Activated CD8-positive, alpha-beta T cell treated with anti-CD3 and anti-CD28 coated beads for 36 hours (primary cell): Measurements from ENCODE around the gene LTB. TPM values are rescaled to one million over a fixed set of nuclear protein-coding genes. Genes with fewer than 3 reads are reported as not detected.

Experiments used
- ATAC-seq: fragments of 200-7000 bp; cut with Tn5 transposase; one replicate; pipeline ENCODE4 v1.10.0; 2021; ENCODE audit warnings: mild to moderate bottlenecking, moderate library complexity
- CTCF ChIA-PET: fragments of 350-600 bp; sonication (Branson Sonifier 250); formaldehyde crosslinking; loops from one replicate; lab custom pipeline; 2021; ENCODE audit warnings: antibody characterized with exemption; lab: Charles Lee
- POLR2A ChIA-PET: fragments of 350-600 bp; sonication (Branson Sonifier 250); formaldehyde crosslinking; loops from one replicate; lab custom pipeline; 2021; ENCODE audit warnings: antibody characterized with exemption; lab: Charles Lee
- DNase-seq: peaks from one replicate; pipeline ENCODE4 v3.0.0-alpha.2; 2020
- H3K27ac Mint-ChIP-seq: one replicate; pipeline ENCODE4 v1.8.0; 2021; ENCODE audit warnings: mild to moderate bottlenecking, mixed read lengths
- H3K27me3 Mint-ChIP-seq: one replicate; pipeline ENCODE4 v1.8.0; 2021; ENCODE audit warnings: mixed read lengths
- H3K36me3 Mint-ChIP-seq: one replicate; pipeline ENCODE4 v1.8.0; 2021; ENCODE audit warnings: low read depth, mixed read lengths
- H3K4me1 Mint-ChIP-seq: one replicate; pipeline ENCODE4 v1.8.0; 2021; ENCODE audit warnings: low read depth, mixed read lengths
- H3K4me3 Mint-ChIP-seq: one replicate; pipeline ENCODE4 v1.8.0; 2021; ENCODE audit warnings: mild to moderate bottlenecking, moderate library complexity, mixed read lengths
- H3K9me3 Mint-ChIP-seq: one replicate; pipeline ENCODE4 v1.8.0; 2021; ENCODE audit warnings: mixed read lengths
- CTCF ChIP-seq: fragments of 200-600 bp; IDR thresholded peaks from one replicate; pipeline ENCODE4 v1.8.0; 2022; ENCODE audit warnings: antibody characterized with exemption, mild to moderate bottlenecking
- intact Hi-C: fragments of 100-400 bp; cut with micrococcal nuclease; formaldehyde crosslinking; loops from one replicate; pipeline ENCODE4 v1.10.0; 2022
- total RNA-seq, 2 experiments: library from RNA; stranded (reverse); gene quantifications; one replicate each; pipeline ENCODE4 v1.2.3, GENCODE V29; 2021

Gene LTB
- total RNA-seq, 2 experiments from 2014 or later = 368 to 375 TPM

GRCh38 chr6:31531771-31532643 is 50.2 kb downstream of the LTB start:
- peaks cover 31% of the 10 kb centered on the region for H3K4me1 Mint-ChIP-seq
- H3K9me3 Mint-ChIP-seq = no peaks in the 10 kb centered on the region
- TF ChIP-seq CTCF = no peak
- H3K36me3 Mint-ChIP-seq = peaks cover 67% of the 10 kb centered on the region
- peak overlapping the region; percentile 69 for H3K27ac Mint-ChIP-seq
- intact Hi-C loops = no loop called here
- DNase-seq (no peak), ATAC-seq (no peak)
- no peaks in the 10 kb centered on the region for H3K27me3 Mint-ChIP-seq
- no peak overlapping the region for H3K4me3 Mint-ChIP-seq
- ChIA-PET POLR2A (interaction anchor here (0.8 to 2.8 kb wide), 9 partner anchors 8 to 130 kb away, joined by 3 to 24 read pairs (median 4); partner anchors contain the start of gene DDX39B), CTCF (interaction anchor here (0.9 to 2.0 kb wide), 3 partner anchors 10 to 38 kb away, joined by 3 to 7 read pairs (median 3); partner anchors contain the start of genes ATP6V1G2 and DDX39B)

GRCh38 chr6:31531162-31531561 is 51.1 kb downstream of the LTB start:
- ChIA-PET POLR2A (interaction anchor here (0.8 to 2.8 kb wide), 9 partner anchors 8 to 129 kb away, joined by 3 to 24 read pairs (median 4); partner anchors contain the start of gene DDX39B), CTCF (interaction anchor here (0.6 to 2.0 kb wide), 3 partner anchors 10 to 20 kb away, joined by 3 to 7 read pairs (median 4); partner anchors contain the start of genes ATP6V1G2 and DDX39B)
- ATAC-seq = no peak
- no peak overlapping the region for H3K27ac Mint-ChIP-seq
- H3K4me1 Mint-ChIP-seq = peaks cover 26% of the 10 kb centered on the region
- peaks cover 60% of the 10 kb centered on the region for H3K36me3 Mint-ChIP-seq
- H3K27me3 Mint-ChIP-seq = no peaks in the 10 kb centered on the region
- intact Hi-C loops = no loop called here
- no peak for DNase-seq
- no peak for TF ChIP-seq CTCF
- no peak overlapping the region for H3K4me3 Mint-ChIP-seq
- H3K9me3 Mint-ChIP-seq = no peaks in the 10 kb centered on the region

- H3K4me1 Mint-ChIP-seq = peaks cover 21% of the 10 kb centered on the region
- TF ChIP-seq CTCF = no peak
- H3K27ac Mint-ChIP-seq = no peak overlapping the region
- intact Hi-C loops = no loop called here
- H3K27me3 Mint-ChIP-seq = no peaks in the 10 kb centered on the region
- no peak for ATAC-seq
- H3K4me3 Mint-ChIP-seq = no peak overlapping the region
- CTCF ChIA-PET = interaction anchor here (0.6 kb wide), 1 partner anchor 21 kb away, joined by 4 read pairs; no protein-coding TSS in a partner anchor
- peaks cover 55% of the 10 kb centered on the region for H3K36me3 Mint-ChIP-seq
- POLR2A ChIA-PET = interaction anchor here (2.4 to 2.8 kb wide), 2 partner anchors 8 to 11 kb away, joined by 11 to 24 read pairs; partner anchors contain the start of gene DDX39B
- DNase-seq = no peak
- no peaks in the 10 kb centered on the region for H3K9me3 Mint-ChIP-seq
These were observed 51.6 kb downstream of the LTB start for GRCh38 chr6:31530659-31531058.

Other genes starting within 250 kb of the LTB start
- gene HLA-B, start 225.2 kb downstream of the LTB start, total RNA-seq = 1,000 to 10,000 TPM; 2,892 to 2,968 TPM
- gene MICA, start 178.8 kb downstream of the LTB start, total RNA-seq = 1 to 10 TPM; 5.6 to 6.0 TPM
- gene MICB, start 84.3 kb downstream of the LTB start, total RNA-seq = 10 to 100 TPM; 17.0 to 17.7 TPM
- not detected for gene MCCD1, start 53.5 kb downstream of the LTB start, total RNA-seq
- gene DDX39B, start 40.4 kb downstream of the LTB start, total RNA-seq = 100 to 1,000 TPM; 568 to 572 TPM
- gene ATP6V1G2, start 35.8 kb downstream of the LTB start, total RNA-seq = 1 to 10 TPM in 1 of 2 experiments, under 1 TPM in 1; 0.86 to 1.1 TPM
- 10 to 100 TPM; 11.3 to 13.0 TPM for gene NFKBIL1, start 34.8 kb downstream of the LTB start, total RNA-seq
- 100 to 1,000 TPM; 713 to 724 TPM for gene LTA, start 10.1 kb downstream of the LTB start, total RNA-seq
- gene TNF, start 6.9 kb downstream of the LTB start, total RNA-seq = 10 to 100 TPM; 89.2 to 92.5 TPM
- 10 to 100 TPM; 40.4 to 43.6 TPM for gene LST1, start 3.9 kb upstream of the LTB start, total RNA-seq
- gene NCR3, start 10.6 kb upstream of the LTB start, total RNA-seq = 10 to 100 TPM; 60.1 to 60.3 TPM
- 100 to 1,000 TPM; 240 to 253 TPM for gene AIF1, start 32.8 kb upstream of the LTB start, total RNA-seq
- 100 to 1,000 TPM; 257 to 262 TPM for gene PRRC2A, start 38.3 kb upstream of the LTB start, total RNA-seq
- 100 to 1,000 TPM; 303 to 318 TPM for gene BAG6, start 70.2 kb upstream of the LTB start, total RNA-seq
- gene APOM, start 73.5 kb upstream of the LTB start, total RNA-seq = 1 to 10 TPM; 4.4 to 4.9 TPM
- 10 to 100 TPM; 11.4 to 11.7 TPM for gene C6orf47, start 78.4 kb upstream of the LTB start, total RNA-seq
- 10 to 100 TPM; 29.4 to 30.9 TPM for gene GPANK1, start 82.6 kb upstream of the LTB start, total RNA-seq
- 100 to 1,000 TPM; 241 to 247 TPM for gene CSNK2B, start 83.7 kb upstream of the LTB start, total RNA-seq
- 10 to 100 TPM; 14.7 to 16.1 TPM for gene LY6G5B, start 87.6 kb upstream of the LTB start, total RNA-seq
- gene LY6G5C, start 98.6 kb upstream of the LTB start, total RNA-seq = 1 to 10 TPM; 1.6 to 2.3 TPM
- 10 to 100 TPM; 23.7 to 24.3 TPM for gene ABHD16A, start 120.9 kb upstream of the LTB start, total RNA-seq
- not detected for gene LY6G6F, start 124.4 kb upstream of the LTB start, total RNA-seq
- not detected for gene LY6G6D, start 132.9 kb upstream of the LTB start, total RNA-seq
- gene LY6G6C, start 139.3 kb upstream of the LTB start, total RNA-seq = not detected
- under 1 TPM; 0.65 to 0.81 TPM for gene MPIG6B, start 140.9 kb upstream of the LTB start, total RNA-seq
- gene DDAH2, start 146.9 kb upstream of the LTB start, total RNA-seq = 1 to 10 TPM; 6.3 to 6.9 TPM
- 100 to 1,000 TPM; 334 to 346 TPM for gene CLIC1, start 154.1 kb upstream of the LTB start, total RNA-seq
- gene MSH5, start 157.6 kb upstream of the LTB start, total RNA-seq = 100 to 1,000 TPM in 1 of 2 experiments, 10 to 100 TPM in 1; 96.9 to 105 TPM
- 10 to 100 TPM; 13.6 to 18.7 TPM for gene SAPCD1, start 180.2 kb upstream of the LTB start, total RNA-seq
- 1 to 10 TPM; 1.6 TPM for gene VWA7, start 194.9 kb upstream of the LTB start, total RNA-seq
- gene VARS1, start 213.3 kb upstream of the LTB start, total RNA-seq = 100 to 1,000 TPM; 150 to 153 TPM
- gene LSM2, start 224.5 kb upstream of the LTB start, total RNA-seq = 100 to 1,000 TPM; 117 to 120 TPM
- gene HSPA1L, start 232.9 kb upstream of the LTB start, total RNA-seq = 1 to 10 TPM; 1.7 to 2.0 TPM
- 10 to 100 TPM; 36.6 to 37.8 TPM for gene HSPA1A, start 233.1 kb upstream of the LTB start, total RNA-seq
- 10 to 100 TPM; 50.4 to 50.8 TPM for gene HSPA1B, start 245.3 kb upstream of the LTB start, total RNA-seq